ENCODE measurements around the gene KCNN3.

Gene KCNN3

GRCh38 chr1:154859786-154860155, 10.3 kb downstream of the KCNN3 start:
- no peak for DNase-seq

GRCh38 chr1:154859151-154859785, 10.8 kb downstream of the KCNN3 start:
- DNase-seq: no peak

GRCh38 chr1:154857441-154858215, 12.5 kb downstream of the KCNN3 start:
- no peak for DNase-seq

GRCh38 chr1:154857022-154857421, 13.1 kb downstream of the KCNN3 start:
- no peak for DNase-seq

- DNase-seq: no peak
These were observed 13.5 kb downstream of the KCNN3 start for GRCh38 chr1:154856544-154856943.

- no peak for DNase-seq
These were observed 14.0 kb downstream of the KCNN3 start for GRCh38 chr1:154856049-154856448.

GRCh38 chr1:154855186-154855851, 14.8 kb downstream of the KCNN3 start:
- DNase-seq: no peak

GRCh38 chr1:154852845-154853244, 17.2 kb downstream of the KCNN3 start:
- no peak for DNase-seq

- no peak for DNase-seq
These were observed 18.5 kb downstream of the KCNN3 start for GRCh38 chr1:154851392-154852177.

GRCh38 chr1:154849645-154850131, 20.4 kb downstream of the KCNN3 start:
- no peak for DNase-seq

GRCh38 chr1:154848983-154849382, 21.1 kb downstream of the KCNN3 start:
- no peak for DNase-seq

GRCh38 chr1:154847891-154848290, 22.2 kb downstream of the KCNN3 start:
- no peak for DNase-seq

GRCh38 chr1:154846565-154847442, 23.3 kb downstream of the KCNN3 start:
- no peak for DNase-seq

GRCh38 chr1:154845879-154846278, 24.2 kb downstream of the KCNN3 start:
- DNase-seq: no peak

GRCh38 chr1:154845174-154845573, 24.9 kb downstream of the KCNN3 start:
- DNase-seq: no peak

- DNase-seq: no peak
These were observed 25.8 kb downstream of the KCNN3 start for GRCh38 chr1:154844297-154844681.

- no peak for DNase-seq
These were observed 26.3 kb downstream of the KCNN3 start for GRCh38 chr1:154843636-154844296.

GRCh38 chr1:154842635-154843034, 27.4 kb downstream of the KCNN3 start:
- DNase-seq: no peak

- no peak for DNase-seq
These were observed 28.7 kb downstream of the KCNN3 start for GRCh38 chr1:154841384-154841783.

GRCh38 chr1:154840269-154841176, 29.6 kb downstream of the KCNN3 start:
- DNase-seq: no peak

Data from KG1 (cell line).